DOHH2 (cell line): ENCODE measurements around the gene RHOD.

Experiments used
- EZH2phosphoT487 ChIP-seq: fragments of 200-600 bp; sonication (generic); IDR thresholded peaks from 2 replicates; pipeline ENCODE4 v1.6.1; 2017; ENCODE audit warnings: borderline replicate concordance, mild to moderate bottlenecking, antibody characterized with exemption, low read length, moderate library complexity, mixed read lengths
- TF ChIP-seq, protein P1 (sequence below): fragments of 200-600 bp; sonication (generic); IDR thresholded peaks from one replicate; pipeline ENCODE4 v1.5.1; 2014; ENCODE audit warnings: antibody characterized with exemption, mild to moderate bottlenecking, low read depth, low read length; ENCODE audit not compliant: poor library complexity, severe bottlenecking

DNA sequence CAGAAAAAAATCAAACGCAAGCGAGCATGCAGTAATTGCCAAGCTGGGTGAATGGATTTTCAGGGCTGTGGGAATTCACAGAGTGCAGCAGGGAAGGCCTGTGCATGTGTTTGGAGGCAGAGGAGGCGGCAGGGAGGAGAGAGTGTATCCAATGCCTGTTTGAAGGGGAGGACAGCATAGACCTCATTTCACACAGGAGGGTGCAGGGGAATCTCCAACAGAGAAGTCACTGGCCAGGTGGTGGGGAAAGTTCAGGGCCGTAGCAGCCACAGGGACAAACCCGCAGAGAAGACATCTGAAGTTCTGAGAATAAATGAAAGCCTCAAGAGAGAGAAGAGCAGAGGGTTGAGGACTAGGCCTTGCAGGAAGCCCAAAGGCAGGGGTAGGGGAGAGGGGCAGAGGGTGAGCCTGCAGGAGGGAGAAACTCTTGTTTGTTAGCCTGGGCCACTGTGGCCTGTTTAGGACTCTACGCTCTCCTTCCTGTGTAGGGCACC lies 43.2 kb downstream of the RHOD start:
- TF ChIP-seq, protein P1, sequence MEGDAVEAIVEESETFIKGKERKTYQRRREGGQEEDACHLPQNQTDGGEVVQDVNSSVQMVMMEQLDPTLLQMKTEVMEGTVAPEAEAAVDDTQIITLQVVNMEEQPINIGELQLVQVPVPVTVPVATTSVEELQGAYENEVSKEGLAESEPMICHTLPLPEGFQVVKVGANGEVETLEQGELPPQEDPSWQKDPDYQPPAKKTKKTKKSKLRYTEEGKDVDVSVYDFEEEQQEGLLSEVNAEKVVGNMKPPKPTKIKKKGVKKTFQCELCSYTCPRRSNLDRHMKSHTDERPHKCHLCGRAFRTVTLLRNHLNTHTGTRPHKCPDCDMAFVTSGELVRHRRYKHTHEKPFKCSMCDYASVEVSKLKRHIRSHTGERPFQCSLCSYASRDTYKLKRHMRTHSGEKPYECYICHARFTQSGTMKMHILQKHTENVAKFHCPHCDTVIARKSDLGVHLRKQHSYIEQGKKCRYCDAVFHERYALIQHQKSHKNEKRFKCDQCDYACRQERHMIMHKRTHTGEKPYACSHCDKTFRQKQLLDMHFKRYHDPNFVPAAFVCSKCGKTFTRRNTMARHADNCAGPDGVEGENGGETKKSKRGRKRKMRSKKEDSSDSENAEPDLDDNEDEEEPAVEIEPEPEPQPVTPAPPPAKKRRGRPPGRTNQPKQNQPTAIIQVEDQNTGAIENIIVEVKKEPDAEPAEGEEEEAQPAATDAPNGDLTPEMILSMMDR, result no peak
- TF ChIP-seq EZH2phosphoT487, result no peak
